ENCODE results near the gene ALOX5AP.

ALOX5AP gene

GRCh38 chr13:30735025-30735871, at the start of gene ALOX5AP:
TSS of gene ALOX5AP (plus strand) at chr13:30735543. CDS start at chr13:30735606, 63 bp downstream.
- DNase-seq (ENCODE audit: low read depth) = peak; percentile 92
- no peak within 1 kb of the TSS for H3K4me3 ChIP-seq (ENCODE audit: low read depth, low read length)
- TF ChIP-seq, protein P1, sequence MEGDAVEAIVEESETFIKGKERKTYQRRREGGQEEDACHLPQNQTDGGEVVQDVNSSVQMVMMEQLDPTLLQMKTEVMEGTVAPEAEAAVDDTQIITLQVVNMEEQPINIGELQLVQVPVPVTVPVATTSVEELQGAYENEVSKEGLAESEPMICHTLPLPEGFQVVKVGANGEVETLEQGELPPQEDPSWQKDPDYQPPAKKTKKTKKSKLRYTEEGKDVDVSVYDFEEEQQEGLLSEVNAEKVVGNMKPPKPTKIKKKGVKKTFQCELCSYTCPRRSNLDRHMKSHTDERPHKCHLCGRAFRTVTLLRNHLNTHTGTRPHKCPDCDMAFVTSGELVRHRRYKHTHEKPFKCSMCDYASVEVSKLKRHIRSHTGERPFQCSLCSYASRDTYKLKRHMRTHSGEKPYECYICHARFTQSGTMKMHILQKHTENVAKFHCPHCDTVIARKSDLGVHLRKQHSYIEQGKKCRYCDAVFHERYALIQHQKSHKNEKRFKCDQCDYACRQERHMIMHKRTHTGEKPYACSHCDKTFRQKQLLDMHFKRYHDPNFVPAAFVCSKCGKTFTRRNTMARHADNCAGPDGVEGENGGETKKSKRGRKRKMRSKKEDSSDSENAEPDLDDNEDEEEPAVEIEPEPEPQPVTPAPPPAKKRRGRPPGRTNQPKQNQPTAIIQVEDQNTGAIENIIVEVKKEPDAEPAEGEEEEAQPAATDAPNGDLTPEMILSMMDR (IDR thresholded peaks at IDR 0.05; ENCODE audit: low read depth, low read length) = no peak
- TF ChIP-seq, protein P2, sequence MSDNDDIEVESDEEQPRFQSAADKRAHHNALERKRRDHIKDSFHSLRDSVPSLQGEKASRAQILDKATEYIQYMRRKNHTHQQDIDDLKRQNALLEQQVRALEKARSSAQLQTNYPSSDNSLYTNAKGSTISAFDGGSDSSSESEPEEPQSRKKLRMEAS (IDR thresholded peaks at IDR 0.05; ENCODE audit: low read depth, low read length) = 0 out of 2 replicates have a peak, but pooled peaks have one; percentile 27
- 0 out of 2 replicates have a peak, but pooled peaks have one; percentile 17 for TF ChIP-seq MYC (IDR thresholded peaks at IDR 0.05; ENCODE audit: low read depth, low read length)
- no peak for TF ChIP-seq POLR2A (IDR thresholded peaks at IDR 0.05; ENCODE audit: extremely low read depth, insufficient read length)

DNA sequence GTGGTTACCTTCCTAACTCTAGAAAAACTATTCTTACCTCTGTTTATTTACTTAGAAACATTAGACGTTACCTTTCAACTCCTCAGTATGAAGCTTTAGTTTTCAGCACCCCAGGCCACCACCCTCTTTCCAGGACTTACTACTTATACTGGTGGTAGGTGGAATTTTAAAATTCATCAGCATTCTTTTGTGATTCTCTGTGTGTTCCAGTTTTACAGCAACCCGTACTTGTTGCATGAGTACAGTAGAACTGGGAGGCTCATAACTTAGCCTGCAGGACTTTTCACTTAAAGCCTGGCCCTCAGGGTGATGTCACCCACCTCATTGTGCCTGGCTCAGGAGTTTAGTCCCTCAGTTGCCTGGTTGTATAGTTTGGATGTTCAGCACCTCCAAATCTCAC, 49.4 kb upstream of the ALOX5AP start:
- no peak overlapping the region for H3K4me3 ChIP-seq (ENCODE audit: low read depth, low read length)
- no peak for TF ChIP-seq POLR2A (IDR thresholded peaks at IDR 0.05; ENCODE audit: extremely low read depth, insufficient read length)
- TF ChIP-seq, protein P1 (IDR thresholded peaks at IDR 0.05; ENCODE audit: low read depth, low read length) = no peak
- TF ChIP-seq MYC (IDR thresholded peaks at IDR 0.05; ENCODE audit: low read depth, low read length) = no peak
- TF ChIP-seq, protein P2 (IDR thresholded peaks at IDR 0.05; ENCODE audit: low read depth, low read length) = no peak
- DNase-seq (ENCODE audit: low read depth) = no peak

GRCh38 chr13:30687601-30688000, 47.7 kb upstream of the ALOX5AP start:
- DNase-seq (ENCODE audit: low read depth) = no peak

GRCh38 chr13:30689752-30690151, 45.6 kb upstream of the ALOX5AP start:
- H3K4me3 ChIP-seq (ENCODE audit: low read depth, low read length) = no peak overlapping the region
- no peak for DNase-seq (ENCODE audit: low read depth)
- TF ChIP-seq, protein P1 (IDR thresholded peaks at IDR 0.05; ENCODE audit: low read depth, low read length) = no peak
- no peak for TF ChIP-seq POLR2A (IDR thresholded peaks at IDR 0.05; ENCODE audit: extremely low read depth, insufficient read length)
- no peak for TF ChIP-seq MYC (IDR thresholded peaks at IDR 0.05; ENCODE audit: low read depth, low read length)
- TF ChIP-seq, protein P2 (IDR thresholded peaks at IDR 0.05; ENCODE audit: low read depth, low read length) = no peak

More at GRCh38 chr13:30687601-30688000, 47.7 kb upstream of the ALOX5AP start:
- TF ChIP-seq, protein P2 (IDR thresholded peaks at IDR 0.05; ENCODE audit: low read depth, low read length) = no peak
- TF ChIP-seq, protein P1 (IDR thresholded peaks at IDR 0.05; ENCODE audit: low read depth, low read length) = no peak
- no peak for TF ChIP-seq POLR2A (IDR thresholded peaks at IDR 0.05; ENCODE audit: extremely low read depth, insufficient read length)
- no peak overlapping the region for H3K4me3 ChIP-seq (ENCODE audit: low read depth, low read length)

- peak overlapping the region; percentile 61 for H3K4me3 ChIP-seq (ENCODE audit: low read depth, low read length)
- TF ChIP-seq POLR2A (IDR thresholded peaks at IDR 0.05; ENCODE audit: extremely low read depth, insufficient read length) = no peak
- TF ChIP-seq, protein P2 (IDR thresholded peaks at IDR 0.05; ENCODE audit: low read depth, low read length) = peak; percentile 59; the same call in 1 of the 2 replicates
- peak; percentile 87 for DNase-seq (ENCODE audit: low read depth)
Observed at GRCh38 chr13:30690282-30691188, 44.8 kb upstream of the ALOX5AP start.

All from NB4 (cell line).